ENCODE results near the gene SLC6A2.

DNA sequence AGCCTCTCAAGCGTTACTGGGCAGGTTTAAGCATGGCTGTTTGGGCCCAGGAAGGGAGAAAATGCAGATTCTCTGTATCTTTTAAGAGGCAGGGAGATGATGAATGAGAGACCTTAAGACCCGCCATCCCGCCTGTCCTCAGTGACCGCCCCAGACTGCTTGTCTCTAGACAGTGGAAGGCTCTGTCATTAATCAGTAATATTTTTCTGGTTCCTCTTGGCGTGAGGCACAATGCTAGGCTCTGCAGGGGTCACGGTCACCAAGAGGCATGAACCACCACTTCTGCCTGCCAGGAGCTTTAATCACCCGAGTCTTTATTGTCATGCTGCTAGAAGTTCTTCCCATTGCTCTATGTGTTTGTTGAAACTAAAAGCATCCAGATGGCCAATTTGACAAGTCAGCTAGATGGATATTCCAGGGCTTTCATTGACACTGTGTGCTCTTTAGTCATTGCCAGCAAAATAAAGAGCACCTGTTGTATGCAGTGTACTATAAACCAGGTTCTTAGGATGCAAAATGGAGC lies 3.2 kb downstream of the SLC6A2 start:
- TF ChIP-seq, protein P1, sequence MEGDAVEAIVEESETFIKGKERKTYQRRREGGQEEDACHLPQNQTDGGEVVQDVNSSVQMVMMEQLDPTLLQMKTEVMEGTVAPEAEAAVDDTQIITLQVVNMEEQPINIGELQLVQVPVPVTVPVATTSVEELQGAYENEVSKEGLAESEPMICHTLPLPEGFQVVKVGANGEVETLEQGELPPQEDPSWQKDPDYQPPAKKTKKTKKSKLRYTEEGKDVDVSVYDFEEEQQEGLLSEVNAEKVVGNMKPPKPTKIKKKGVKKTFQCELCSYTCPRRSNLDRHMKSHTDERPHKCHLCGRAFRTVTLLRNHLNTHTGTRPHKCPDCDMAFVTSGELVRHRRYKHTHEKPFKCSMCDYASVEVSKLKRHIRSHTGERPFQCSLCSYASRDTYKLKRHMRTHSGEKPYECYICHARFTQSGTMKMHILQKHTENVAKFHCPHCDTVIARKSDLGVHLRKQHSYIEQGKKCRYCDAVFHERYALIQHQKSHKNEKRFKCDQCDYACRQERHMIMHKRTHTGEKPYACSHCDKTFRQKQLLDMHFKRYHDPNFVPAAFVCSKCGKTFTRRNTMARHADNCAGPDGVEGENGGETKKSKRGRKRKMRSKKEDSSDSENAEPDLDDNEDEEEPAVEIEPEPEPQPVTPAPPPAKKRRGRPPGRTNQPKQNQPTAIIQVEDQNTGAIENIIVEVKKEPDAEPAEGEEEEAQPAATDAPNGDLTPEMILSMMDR (IDR thresholded peaks at IDR 0.05; ENCODE audit: insufficient read depth, low read length), result no peak
- no peak for TF ChIP-seq POLR2AphosphoS5 (IDR thresholded peaks at IDR 0.05; ENCODE audit: low read depth)
